K562 (cell line): ENCODE data around the gene APOBEC3F. TPM values are rescaled to one million over a fixed set of nuclear protein-coding genes. Genes with fewer than 3 reads are reported as not detected.

Source experiments
- FOXJ3 ChIP-seq: sonication (generic); formaldehyde crosslinking; IDR thresholded peaks from 2 replicates; pipeline ENCODE4 v1.4.0; 2020; ENCODE audit warnings: mild to moderate bottlenecking, missing genetic modification reagents
- NFIC ChIP-seq: fragments of 450-650 bp; IDR thresholded peaks from 2 replicates; pipeline ENCODE4 v1.6.1; 2017; ENCODE audit warnings: mild to moderate bottlenecking, inconsistent platforms
- NR2C2 ChIP-seq, 2 experiments: fragments of 200-800 bp in 1 of 2; sonication (Bioruptor generic) in 1 of 2; sonication (generic) in 1 of 2; formaldehyde crosslinking in 1 of 2; IDR thresholded peaks; 2 replicates each; pipeline versions ENCODE4 v1.6.1 to v1.8.0; 2016 to 2022; ENCODE audit warnings: mild to moderate bottlenecking in 1 of 2, missing compliant biosample characterization in 1 of 2, missing genetic modification characterization in 1 of 2, missing genetic modification reagents in 1 of 2
- RERE ChIP-seq: sonication (generic); formaldehyde crosslinking; IDR thresholded peaks from 2 replicates; pipeline ENCODE4 v1.8.0; 2023; ENCODE audit warnings: missing genetic modification reagents, mild to moderate bottlenecking, borderline replicate concordance
- ZNF263 ChIP-seq: sonication (generic); formaldehyde crosslinking; IDR thresholded peaks from 2 replicates; pipeline ENCODE4 v1.8.0; 2022; ENCODE audit warnings: mild to moderate bottlenecking, missing genetic modification reagents, borderline replicate concordance
- ZNF696 ChIP-seq: fragments of 250-450 bp; sonication (Bioruptor Pico); conservative IDR thresholded peaks from 2 replicates; pipeline ENCODE4 v1.4.0; 2020; ENCODE audit warnings: mild to moderate bottlenecking, moderate library complexity
- polyA plus RNA-seq, 8 experiments: library from polyadenylated mRNA; depleted of rRNA in 4 of 8; stranded (reverse) in 5 of 8; unstranded in 3 of 8; fragments of >200 nt; fragmentation: Nextera tagmentation in 2 of 8; fragmentation: Illumina TruSeq in 1 of 8; extraction: Ambion mirVana in 2 of 8; extraction: Trizol in 1 of 8; gene quantifications; 2 replicates each; pipeline versions ENCODE4 v1.2.1 to v1.2.3, GENCODE V29; 2011 to 2014; ENCODE audit warnings: inconsistent platforms in 1 of 8, missing spikeins in 1 of 8
- total RNA-seq, 7 experiments: library from RNA; depleted of rRNA in 6 of 7; stranded (reverse); fragments of >200 nt in 6 of 7; fragmentation: Illumina TruSeq in 2 of 7; extraction: Trizol in 2 of 7; gene quantifications; 2 replicates each; pipeline versions ENCODE4 v1.2.1 to v1.2.3, GENCODE V29; 2011 to 2021; ENCODE audit warnings: low replicate concordance in 1 of 7
- TF ChIP-seq, protein P1 (sequence below): fragments of 250-450 bp; sonication (Bioruptor Pico); IDR thresholded peaks from 2 replicates; pipeline ENCODE4 v1.5.1; 2021; ENCODE audit warnings: mild to moderate bottlenecking
- TF ChIP-seq, protein P2 (sequence below), 2 experiments: fragments of 250-450 bp in 1 of 2; fragments of 450-650 bp in 1 of 2; sonication (Bioruptor Pico) in 1 of 2; IDR thresholded peaks; 2 replicates each; pipeline versions ENCODE4 v1.6.1 to v1.8.0; 2016 to 2021; ENCODE audit warnings: mild to moderate bottlenecking in 2 of 2, moderate library complexity in 2 of 2, missing compliant biosample characterization in 1 of 2, missing genetic modification characterization in 1 of 2
- TF ChIP-seq, protein P3 (sequence below): sonication (generic); IDR thresholded peaks from 2 replicates; pipeline ENCODE4 v1.6.1; 2016

APOBEC3F gene
- total and polyA plus RNA-seq, 9 of the 15 experiments (the other 6 are each of a cell fraction or from before 2014, with no cell fraction given) = 1.1 to 3.3 (median 1.9) TPM

GRCh38 chr22:39097098-39098020 lies 56.7 kb downstream of the APOBEC3F start, which contains the start of gene APOBEC3H (continued):
- TF ChIP-seq RERE (CRISPR knock-in tag) (no peak), NR2C2 (CRISPR knock-in tag; IDR thresholded peaks at IDR 0.05) (no peak), NR2C2 (tag; IDR thresholded peaks at IDR 0.05) (peak; percentile 39), FOXJ3 (CRISPR knock-in tag) (no peak), ZNF696 (CRISPR knock-in tag) (no peak), ZNF263 (CRISPR knock-in tag) (peak; percentile 77), NFIC (peak; percentile 78)
- TF ChIP-seq, protein P1, sequence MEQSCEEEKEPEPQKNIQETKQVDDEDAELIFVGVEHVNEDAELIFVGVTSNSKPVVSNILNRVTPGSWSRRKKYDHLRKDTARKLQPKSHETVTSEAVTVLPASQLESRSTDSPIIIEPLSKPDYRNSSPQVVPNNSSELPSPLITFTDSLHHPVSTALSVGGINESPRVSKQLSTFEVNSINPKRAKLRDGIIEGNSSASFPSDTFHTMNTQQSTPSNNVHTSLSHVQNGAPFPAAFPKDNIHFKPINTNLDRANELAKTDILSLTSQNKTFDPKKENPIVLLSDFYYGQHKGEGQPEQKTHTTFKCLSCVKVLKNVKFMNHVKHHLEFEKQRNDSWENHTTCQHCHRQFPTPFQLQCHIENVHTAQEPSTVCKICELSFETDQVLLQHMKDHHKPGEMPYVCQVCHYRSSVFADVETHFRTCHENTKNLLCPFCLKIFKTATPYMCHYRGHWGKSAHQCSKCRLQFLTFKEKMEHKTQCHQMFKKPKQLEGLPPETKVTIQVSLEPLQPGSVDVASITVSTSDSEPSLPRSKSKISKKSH (CRISPR knock-in tag) = no peak
- TF ChIP-seq, protein P2, sequence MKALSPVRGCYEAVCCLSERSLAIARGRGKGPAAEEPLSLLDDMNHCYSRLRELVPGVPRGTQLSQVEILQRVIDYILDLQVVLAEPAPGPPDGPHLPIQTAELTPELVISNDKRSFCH (CRISPR knock-in tag; IDR thresholded peaks at IDR 0.05) = no peak
- TF ChIP-seq, protein P2 (tag; IDR thresholded peaks at IDR 0.05) = 0 out of 2 replicates have a peak, but pooled peaks have one; percentile 28
- TF ChIP-seq, protein P3, sequence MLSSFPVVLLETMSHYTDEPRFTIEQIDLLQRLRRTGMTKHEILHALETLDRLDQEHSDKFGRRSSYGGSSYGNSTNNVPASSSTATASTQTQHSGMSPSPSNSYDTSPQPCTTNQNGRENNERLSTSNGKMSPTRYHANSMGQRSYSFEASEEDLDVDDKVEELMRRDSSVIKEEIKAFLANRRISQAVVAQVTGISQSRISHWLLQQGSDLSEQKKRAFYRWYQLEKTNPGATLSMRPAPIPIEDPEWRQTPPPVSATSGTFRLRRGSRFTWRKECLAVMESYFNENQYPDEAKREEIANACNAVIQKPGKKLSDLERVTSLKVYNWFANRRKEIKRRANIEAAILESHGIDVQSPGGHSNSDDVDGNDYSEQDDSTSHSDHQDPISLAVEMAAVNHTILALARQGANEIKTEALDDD = no peak
